Transverse colon (tissue), 4 donors: ENCODE measurements around the gene ANGPTL1. TPM values are rescaled to one million over a fixed set of nuclear protein-coding genes. Genes with fewer than 3 reads are reported as not detected.

Experiments used
- DNase-seq: peaks from one replicate; pipeline ENCODE4 v3.0.0-alpha.2; 2019
- H3K27ac ChIP-seq, 4 donors: fragments of 200-600 bp; sonication (generic); 2 replicates each; pipeline ENCODE4 v1.5.1; 2016 to 2018; ENCODE audit warnings: inconsistent platforms in 4 of 4
- H3K27me3 ChIP-seq: fragments of 200-600 bp; sonication (generic); 2 replicates; pipeline ENCODE4 v1.5.1; 2017; ENCODE audit warnings: inconsistent platforms
- H3K36me3 ChIP-seq, 4 donors: fragments of 200-600 bp; sonication (generic); 2 replicates each; pipeline ENCODE4 v1.5.1; 2017 to 2019; ENCODE audit warnings: inconsistent platforms in 4 of 4
- H3K4me1 ChIP-seq, 4 donors: fragments of 200-600 bp; sonication (generic); 2 replicates each; pipeline ENCODE4 v1.5.1; 2017 to 2020; ENCODE audit warnings: inconsistent platforms in 4 of 4
- H3K4me3 ChIP-seq, 4 donors: fragments of 200-600 bp; sonication (generic); 1 replicate in 1 of 4; 2 replicates in 3 of 4; pipeline versions ENCODE4 v1.5.1 to v1.6.1; 2017 to 2019; ENCODE audit warnings: inconsistent platforms in 4 of 4
- H3K9me3 ChIP-seq, 2 donors: fragments of 200-600 bp; sonication (generic); 2 replicates each; pipeline ENCODE4 v1.5.1; 2017 to 2019; ENCODE audit warnings: inconsistent platforms in 2 of 2
- EP300 ChIP-seq: sonication (generic); formaldehyde crosslinking; IDR thresholded peaks from one replicate; pipeline ENCODE4 v1.6.1; 2017; ENCODE audit warnings: antibody characterized with exemption, low read depth
- POLR2A ChIP-seq: fragments of 450-650 bp; IDR thresholded peaks from one replicate; pipeline ENCODE4 v1.6.1; 2016; ENCODE audit warnings: antibody characterized with exemption, mild to moderate bottlenecking, moderate library complexity
- POLR2AphosphoS5 ChIP-seq, 3 donors: sonication (generic); formaldehyde crosslinking; IDR thresholded peaks; one replicate each; pipeline ENCODE4 v1.6.1; 2016; ENCODE audit warnings: antibody characterized with exemption in 3 of 3
- WGBS, 2 donors: methylation state at CpG; one replicate each; pipeline ENCODE4 v1.1.5; 2018; ENCODE audit warnings: low coverage in 1 of 2; 5-methylcytosine and 5-hydroxymethylcytosine counted together
- in situ Hi-C, 4 donors: fragments of 200-750 bp; cut with MboI; loops; one replicate each; pipeline versions ENCODE4 v1.15.0 to v1.15.1; 2017; ENCODE audit warnings: low sequenced_read_pairs in 3 of 4, low pct_ligation_motif_present in 1 of 4, low pct_unique_long_range_greater_than_20kb in 1 of 4
- intact Hi-C: fragments of 100-400 bp; cut with DNase I; formaldehyde crosslinking; loops from one replicate; pipeline ENCODE4 v1.15.1; 2023; ENCODE audit warnings: low total_unique reads
- total RNA-seq, 4 donors: library from RNA; depleted of rRNA; stranded (reverse); fragments of >200 nt; gene quantifications; one replicate each; pipeline ENCODE4 v1.1.0, GENCODE V29; 2016
- TF ChIP-seq, protein P1 (sequence below), 5 experiments: fragments of 200-600 bp in 3 of 5; fragments of 450-650 bp in 2 of 5; sonication (generic) in 3 of 5; IDR thresholded peaks; 1 replicate in 2 of 5; 2 replicates in 3 of 5; pipeline ENCODE4 v1.5.1; 2016 to 2017; ENCODE audit warnings: antibody characterized with exemption in 5 of 5, inconsistent platforms in 3 of 5, mild to moderate bottlenecking in 2 of 5, moderate library complexity in 1 of 5

ANGPTL1 gene
- total RNA-seq, 4 donors from 2014 or later, result 10.8 to 29.2 (median 18.0) TPM

GRCh38 chr1:178908358-178908757, 37.5 kb upstream of the ANGPTL1 start:
- WGBS, 2 donors, result 77 to 86% methylated on average over 1 of the region's 1 CpG
- Histone ChIP-seq H3K27ac (no peak overlapping the region), H3K4me3 (no peak overlapping the region), H3K9me3 (no peaks in the 10 kb centered on the region), H3K27me3 (no peaks in the 10 kb centered on the region), H3K4me1 (no peaks in the 10 kb centered on the region), H3K36me3 (peaks cover 0 to 10% (median 0%) of the 10 kb centered on the region in 4 donors)
- TF ChIP-seq EP300, result no peak
- no peak for TF ChIP-seq POLR2AphosphoS5 (IDR thresholded peaks at IDR 0.05)
- TF ChIP-seq, protein P1, sequence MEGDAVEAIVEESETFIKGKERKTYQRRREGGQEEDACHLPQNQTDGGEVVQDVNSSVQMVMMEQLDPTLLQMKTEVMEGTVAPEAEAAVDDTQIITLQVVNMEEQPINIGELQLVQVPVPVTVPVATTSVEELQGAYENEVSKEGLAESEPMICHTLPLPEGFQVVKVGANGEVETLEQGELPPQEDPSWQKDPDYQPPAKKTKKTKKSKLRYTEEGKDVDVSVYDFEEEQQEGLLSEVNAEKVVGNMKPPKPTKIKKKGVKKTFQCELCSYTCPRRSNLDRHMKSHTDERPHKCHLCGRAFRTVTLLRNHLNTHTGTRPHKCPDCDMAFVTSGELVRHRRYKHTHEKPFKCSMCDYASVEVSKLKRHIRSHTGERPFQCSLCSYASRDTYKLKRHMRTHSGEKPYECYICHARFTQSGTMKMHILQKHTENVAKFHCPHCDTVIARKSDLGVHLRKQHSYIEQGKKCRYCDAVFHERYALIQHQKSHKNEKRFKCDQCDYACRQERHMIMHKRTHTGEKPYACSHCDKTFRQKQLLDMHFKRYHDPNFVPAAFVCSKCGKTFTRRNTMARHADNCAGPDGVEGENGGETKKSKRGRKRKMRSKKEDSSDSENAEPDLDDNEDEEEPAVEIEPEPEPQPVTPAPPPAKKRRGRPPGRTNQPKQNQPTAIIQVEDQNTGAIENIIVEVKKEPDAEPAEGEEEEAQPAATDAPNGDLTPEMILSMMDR (IDR thresholded peaks at IDR 0.05), result no peak
- no peak for TF ChIP-seq POLR2A
- no peak for DNase-seq
- intact Hi-C loops, result no loop called here
- in situ Hi-C loops, result loop anchor here in 1 of 4 donors (25.0 kb wide), 1 partner anchor 96 kb away; no protein-coding TSS in a partner anchor

GRCh38 chr1:178901482-178902125, 30.7 kb upstream of the ANGPTL1 start:
- peaks cover 0 to 7% (median 0%) of the 10 kb centered on the region in 4 donors for H3K36me3 ChIP-seq
- no peak for TF ChIP-seq POLR2AphosphoS5 (IDR thresholded peaks at IDR 0.05)
- TF ChIP-seq POLR2A, result no peak
- TF ChIP-seq EP300, result no peak
- TF ChIP-seq, protein P1 (IDR thresholded peaks at IDR 0.05), result no peak
- no peaks in the 10 kb centered on the region for H3K9me3 ChIP-seq
- in situ Hi-C loops (loop anchor here in 1 of 4 donors (25.0 kb wide), 1 partner anchor 89 kb away; no protein-coding TSS in a partner anchor), intact Hi-C loops (no loop called here)
- H3K4me3 ChIP-seq, result no peak overlapping the region
- DNase-seq, result no peak
- WGBS, 2 donors, result 98% methylated on average over 1 of the region's 1 CpG; no CpG with 5 or more reads in 1 of the 2 donors
- H3K27me3 ChIP-seq, result no peaks in the 10 kb centered on the region
- no peaks in the 10 kb centered on the region for H3K4me1 ChIP-seq
- no peak overlapping the region for H3K27ac ChIP-seq

DNA sequence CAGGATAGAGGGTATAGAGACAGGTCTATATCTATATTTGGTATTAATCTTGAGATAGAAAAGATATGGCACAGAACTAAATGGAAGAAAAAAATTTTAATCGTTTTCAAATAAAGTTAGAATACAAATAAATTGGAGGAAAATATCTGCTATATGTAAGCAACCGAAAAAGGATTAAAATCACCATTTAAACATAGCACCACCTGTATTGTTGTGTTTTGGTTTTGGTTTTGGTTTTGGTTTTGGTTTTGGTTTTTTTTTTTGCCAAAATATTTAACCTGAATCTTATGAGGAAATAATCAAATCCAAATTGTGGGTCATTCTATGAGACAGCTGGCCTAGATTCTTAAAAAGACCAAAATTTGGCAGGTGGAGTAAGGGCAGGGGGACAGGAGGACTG, 28.5 kb upstream of the ANGPTL1 start:
- Histone ChIP-seq H3K4me3 (no peak overlapping the region), H3K27me3 (no peaks in the 10 kb centered on the region), H3K4me1 (no peaks in the 10 kb centered on the region), H3K9me3 (no peaks in the 10 kb centered on the region), H3K27ac (no peak overlapping the region), H3K36me3 (peaks cover 0 to 18% (median 2%) of the 10 kb centered on the region in 4 donors)
- WGBS, 2 donors, result 84 to 87% methylated on average over 2 of the region's 2 CpGs
- no peak for DNase-seq
- TF ChIP-seq POLR2A (no peak), POLR2AphosphoS5 (IDR thresholded peaks at IDR 0.05) (no peak), EP300 (no peak)
- TF ChIP-seq, protein P1 (IDR thresholded peaks at IDR 0.05), result no peak
- in situ Hi-C loops, result no loop called here
- intact Hi-C loops, result no loop called here

DNA sequence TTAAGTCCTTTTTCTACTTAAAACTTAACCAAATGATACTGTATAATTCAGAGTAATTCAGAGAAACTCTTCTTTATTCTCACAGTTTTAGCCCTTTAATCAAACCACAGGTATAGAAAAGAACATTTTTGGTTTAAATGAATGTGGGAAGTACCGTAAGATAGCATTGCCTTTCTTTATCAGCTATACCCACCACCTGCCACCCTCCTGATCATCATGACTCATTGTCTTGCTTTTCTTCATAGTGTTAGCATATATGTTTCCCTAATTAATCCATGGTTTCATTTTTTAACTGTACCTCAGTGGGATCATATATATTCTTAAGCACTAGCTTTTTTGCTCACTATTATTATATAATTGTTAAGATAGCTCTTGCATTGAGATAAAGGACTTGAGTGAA, 27.5 kb upstream of the ANGPTL1 start:
- Histone ChIP-seq H3K9me3 (no peaks in the 10 kb centered on the region), H3K4me1 (no peaks in the 10 kb centered on the region), H3K27me3 (no peaks in the 10 kb centered on the region), H3K4me3 (no peak overlapping the region), H3K36me3 (peaks cover 0 to 26% (median 3%) of the 10 kb centered on the region in 4 donors), H3K27ac (no peak overlapping the region)
- in situ Hi-C loops (no loop called here), intact Hi-C loops (no loop called here)
- TF ChIP-seq POLR2AphosphoS5 (IDR thresholded peaks at IDR 0.05), result no peak
- TF ChIP-seq, protein P1 (IDR thresholded peaks at IDR 0.05), result no peak
- no peak for TF ChIP-seq EP300
- TF ChIP-seq POLR2A, result no peak
- WGBS, 2 donors, result 84% methylated on average over 1 of the region's 1 CpG; no CpG with 5 or more reads in 1 of the 2 donors
- no peak for DNase-seq
